T1000 (cell line): ENCODE data around the gene IFI44L.
A peak's percentile ranks its signal among the peaks of the same experiment; 100 is the strongest.

Source experiments
- DNase-seq: peaks from one replicate; lab custom pipeline; 2025; ENCODE audit warnings: mixed read lengths; lab: John Stamatoyannopoulos, UW

IFI44L gene

GRCh38 chr1:78641558-78641957, 21.3 kb downstream of the IFI44L start:
- DNase-seq = no peak

- no peak for DNase-seq
Measured at GRCh38 chr1:78645723-78646122, 25.5 kb downstream of the IFI44L start.

- DNase-seq = no peak
Measured at GRCh38 chr1:78647238-78647637, 27.0 kb downstream of the IFI44L start.

- DNase-seq = peak; percentile 10
Measured at GRCh38 chr1:78649628-78650027, 29.4 kb downstream of the IFI44L start, which contains the start of gene IFI44. TSS of gene IFI44 (plus strand) at chr1:78649831. CDS start at chr1:78650196, 365 bp downstream.

GRCh38 chr1:78650114-78650660, 29.9 kb downstream of the IFI44L start:
- no peak for DNase-seq

- no peak for DNase-seq
Measured at GRCh38 chr1:78651241-78651640, 31.0 kb downstream of the IFI44L start.

GRCh38 chr1:78652019-78652560, 31.8 kb downstream of the IFI44L start:
- DNase-seq = no peak

GRCh38 chr1:78658901-78659300, 38.7 kb downstream of the IFI44L start:
- no peak for DNase-seq

GRCh38 chr1:78663923-78664322, 43.7 kb downstream of the IFI44L start:
- DNase-seq = no peak

GRCh38 chr1:78664763-78665162, 44.5 kb downstream of the IFI44L start:
- no peak for DNase-seq

- DNase-seq = no peak
Measured at GRCh38 chr1:78665809-78666208, 45.6 kb downstream of the IFI44L start.

GRCh38 chr1:78667939-78668338, 47.7 kb downstream of the IFI44L start:
- no peak for DNase-seq

GRCh38 chr1:78668427-78668826, 48.2 kb downstream of the IFI44L start:
- no peak for DNase-seq

- no peak for DNase-seq
Measured at GRCh38 chr1:78672428-78672827, 52.2 kb downstream of the IFI44L start.

- no peak for DNase-seq
Measured at GRCh38 chr1:78673120-78673519, 52.9 kb downstream of the IFI44L start.

GRCh38 chr1:78676347-78676982, 56.2 kb downstream of the IFI44L start:
- peak; percentile 18 for DNase-seq

GRCh38 chr1:78676993-78677392, 56.7 kb downstream of the IFI44L start:
- DNase-seq = no peak

GRCh38 chr1:78677788-78678187, 57.5 kb downstream of the IFI44L start:
- no peak for DNase-seq

- no peak for DNase-seq
Measured at GRCh38 chr1:78678324-78678723, 58.1 kb downstream of the IFI44L start.

- DNase-seq = no peak
Measured at GRCh38 chr1:78681265-78681664, 61.0 kb downstream of the IFI44L start.

- no peak for DNase-seq
Measured at GRCh38 chr1:78682496-78682895, 62.2 kb downstream of the IFI44L start.

GRCh38 chr1:78683079-78683478, 62.8 kb downstream of the IFI44L start:
- no peak for DNase-seq

- DNase-seq = no peak
Measured at GRCh38 chr1:78687315-78687714, 67.1 kb downstream of the IFI44L start.

GRCh38 chr1:78687914-78688313, 67.7 kb downstream of the IFI44L start:
- no peak for DNase-seq
